GM12874 (cell line): ENCODE measurements around the gene AP4B1.

ENCODE experiments used
- CTCF ChIP-seq: IDR thresholded peaks from 2 replicates; pipeline ENCODE4 v1.5.1; 2011; ENCODE audit warnings: low read depth, mild to moderate bottlenecking, control low read depth, low read length, moderate library complexity; ENCODE audit not compliant: insufficient read depth

Gene AP4B1

DNA sequence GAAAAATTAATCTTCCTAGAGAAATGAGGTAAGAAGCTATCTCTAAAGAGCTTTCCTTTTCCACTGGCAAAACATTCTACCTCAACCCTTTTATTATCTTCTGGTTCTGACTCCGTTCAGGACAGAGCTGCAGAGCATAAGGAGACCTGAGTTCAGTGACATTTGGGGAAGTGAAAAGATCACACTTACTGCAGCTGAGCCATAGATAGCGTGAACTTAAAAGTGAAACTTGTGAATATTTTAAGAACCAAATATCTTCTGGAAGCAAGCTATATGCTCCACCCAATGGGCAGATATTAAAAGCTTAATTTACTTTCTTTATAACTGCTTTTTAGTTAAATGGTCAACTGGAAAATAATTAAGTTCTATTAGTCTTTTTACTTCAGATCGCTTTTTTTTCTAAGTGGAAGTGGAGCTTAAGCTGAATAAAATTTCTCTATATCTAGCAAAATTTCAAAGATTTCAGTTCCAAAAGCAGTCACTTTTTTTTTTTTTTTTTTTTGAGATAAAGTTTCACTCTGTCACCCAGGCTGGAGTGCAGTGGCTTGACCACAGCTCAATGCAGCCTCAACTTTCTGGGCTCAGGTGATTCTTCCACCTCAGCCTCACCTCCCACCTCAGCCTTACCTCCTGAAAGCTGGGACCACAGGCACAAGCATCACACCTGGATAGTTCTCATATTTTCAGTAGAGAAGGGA, 45.0 kb downstream of the AP4B1 start:
- no peak for TF ChIP-seq CTCF

- TF ChIP-seq CTCF, result no peak
These were observed 45.6 kb downstream of the AP4B1 start for GRCh38 chr1:113858982-113859381.

- TF ChIP-seq CTCF, result no peak
These were observed 46.2 kb downstream of the AP4B1 start for GRCh38 chr1:113858418-113858817.

DNA sequence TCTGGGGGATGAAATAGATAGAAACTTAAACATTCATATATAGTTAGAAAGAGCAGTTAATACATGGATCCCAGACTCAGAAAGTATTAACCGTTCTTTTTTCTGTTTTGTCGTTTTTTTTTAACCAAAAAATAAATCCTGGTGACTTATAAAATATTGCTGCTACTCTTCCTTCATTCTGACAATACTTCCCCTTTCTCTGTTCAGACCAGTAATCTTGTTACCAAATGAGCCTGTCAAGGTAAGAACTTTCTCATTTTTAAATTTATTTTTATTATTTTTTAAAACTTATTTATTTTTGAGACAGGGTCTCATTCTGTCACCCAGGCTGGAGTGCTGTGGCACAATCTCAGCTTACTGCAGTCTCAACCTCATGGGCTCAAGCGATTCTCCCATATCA, 46.8 kb downstream of the AP4B1 start:
- no peak for TF ChIP-seq CTCF

- TF ChIP-seq CTCF, result no peak
These were observed 48.2 kb downstream of the AP4B1 start for GRCh38 chr1:113856401-113856790.

DNA sequence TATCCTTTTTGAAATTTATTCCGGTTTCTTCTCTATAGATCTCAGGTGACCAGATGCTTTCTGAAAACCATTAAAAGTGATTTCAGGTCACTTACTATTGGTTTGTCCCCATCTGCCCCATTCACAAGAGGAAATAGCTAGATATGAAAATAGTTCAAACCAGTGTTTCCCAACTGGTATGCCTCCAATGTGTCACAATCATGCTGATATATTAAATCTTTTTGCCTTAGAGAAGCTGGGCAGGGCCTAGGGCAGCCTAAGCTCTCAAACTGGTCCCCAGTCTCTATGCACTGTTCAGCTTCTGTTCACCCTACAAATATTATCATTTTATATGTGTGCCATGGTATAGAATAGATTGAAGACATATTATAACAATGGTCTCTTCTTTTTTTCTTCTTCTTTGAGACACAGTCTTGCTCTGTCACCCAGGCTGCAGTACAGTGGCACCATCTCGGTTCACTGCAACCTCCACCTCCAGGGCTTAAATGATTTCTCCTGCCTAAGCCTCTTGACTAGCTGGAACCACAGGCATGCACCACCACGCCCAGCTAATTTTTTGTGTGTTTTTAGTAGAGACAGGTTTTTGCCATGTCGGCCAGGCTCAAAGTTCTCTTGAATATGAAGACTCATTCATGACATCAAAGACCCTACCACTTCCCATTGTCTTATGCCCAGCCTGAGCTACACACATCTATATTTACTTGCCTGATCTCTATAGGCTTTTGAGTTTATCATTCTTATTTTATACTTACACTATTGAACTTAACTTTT, 48.8 kb downstream of the AP4B1 start:
- no peak for TF ChIP-seq CTCF

- no peak for TF ChIP-seq CTCF
These were observed 50.4 kb downstream of the AP4B1 start for GRCh38 chr1:113854234-113854633.
